ENCODE data around the gene ETFA. TPM values are rescaled to one million over a fixed set of nuclear protein-coding genes. Genes with fewer than 3 reads are reported as not detected.

ETFA gene
- total and polyA plus RNA-seq, 11 donors, result 210 to 536 (median 309) TPM

DNA sequence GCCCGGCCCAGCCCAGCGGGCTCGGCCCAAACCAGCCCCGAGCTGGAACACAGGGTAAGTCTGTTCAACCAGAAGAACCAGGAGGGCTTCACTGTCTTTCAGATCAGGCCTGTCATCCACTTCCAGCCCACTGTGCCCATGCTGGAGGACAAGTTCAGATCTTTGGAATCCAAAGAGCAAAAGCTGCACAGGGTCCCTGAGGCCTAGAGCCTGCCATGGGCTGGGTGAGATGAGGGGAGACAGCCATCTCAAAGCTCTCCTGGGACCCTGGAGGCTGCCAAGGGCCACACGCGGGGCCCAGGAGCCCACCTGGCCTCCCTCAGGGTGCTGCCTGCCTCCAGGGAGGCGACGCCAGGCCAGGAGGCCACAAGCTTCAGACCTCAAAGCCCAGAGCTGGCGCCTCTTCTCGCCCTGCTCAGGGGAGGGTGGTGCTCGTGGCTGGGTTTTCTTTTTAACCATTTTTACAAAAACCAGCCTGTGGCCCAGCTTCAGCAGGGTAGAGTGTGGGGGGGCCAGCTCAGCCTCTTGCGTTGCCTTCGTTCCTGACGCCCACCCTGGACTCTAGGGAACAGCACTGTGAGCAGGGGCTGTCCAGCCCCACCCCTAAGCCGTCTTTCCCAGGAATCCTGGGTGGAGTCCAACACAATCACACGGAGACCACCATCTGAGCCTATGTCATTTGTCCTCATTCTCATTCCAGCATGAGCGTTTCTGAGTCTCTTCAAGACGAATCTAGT is 107.0 kb downstream of the ETFA start:
- no peak for TF ChIP-seq POLR2A (IDR thresholded peaks at IDR 0.05)
- TF ChIP-seq, protein P1, sequence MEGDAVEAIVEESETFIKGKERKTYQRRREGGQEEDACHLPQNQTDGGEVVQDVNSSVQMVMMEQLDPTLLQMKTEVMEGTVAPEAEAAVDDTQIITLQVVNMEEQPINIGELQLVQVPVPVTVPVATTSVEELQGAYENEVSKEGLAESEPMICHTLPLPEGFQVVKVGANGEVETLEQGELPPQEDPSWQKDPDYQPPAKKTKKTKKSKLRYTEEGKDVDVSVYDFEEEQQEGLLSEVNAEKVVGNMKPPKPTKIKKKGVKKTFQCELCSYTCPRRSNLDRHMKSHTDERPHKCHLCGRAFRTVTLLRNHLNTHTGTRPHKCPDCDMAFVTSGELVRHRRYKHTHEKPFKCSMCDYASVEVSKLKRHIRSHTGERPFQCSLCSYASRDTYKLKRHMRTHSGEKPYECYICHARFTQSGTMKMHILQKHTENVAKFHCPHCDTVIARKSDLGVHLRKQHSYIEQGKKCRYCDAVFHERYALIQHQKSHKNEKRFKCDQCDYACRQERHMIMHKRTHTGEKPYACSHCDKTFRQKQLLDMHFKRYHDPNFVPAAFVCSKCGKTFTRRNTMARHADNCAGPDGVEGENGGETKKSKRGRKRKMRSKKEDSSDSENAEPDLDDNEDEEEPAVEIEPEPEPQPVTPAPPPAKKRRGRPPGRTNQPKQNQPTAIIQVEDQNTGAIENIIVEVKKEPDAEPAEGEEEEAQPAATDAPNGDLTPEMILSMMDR (IDR thresholded peaks at IDR 0.05), result no peak
- 84% methylated on average over 9 to 18 of the region's 18 CpGs for WGBS, 4 donors
- peaks cover 0 to 18% (median 10%) of the 10 kb centered on the region in 12 donors for H3K4me1 ChIP-seq
- no peaks in the 10 kb centered on the region for H3K27me3 ChIP-seq
- H3K4me3 ChIP-seq, result no peak overlapping the region
- peaks cover 0 to 8% (median 0%) of the 10 kb centered on the region in 9 donors for H3K36me3 ChIP-seq
- no peak for DNase-seq
- no peak overlapping the region for H3K27ac ChIP-seq
- ATAC-seq, result no peak
- intact Hi-C loops (cut with DNase I), result no loop called here
- no peaks in the 10 kb centered on the region for H3K9me3 ChIP-seq

- ATAC-seq (no peak), DNase-seq (peak in 1 of 5 donors; percentile 21)
- Histone ChIP-seq H3K27me3 (no peaks in the 10 kb centered on the region), H3K4me1 (peaks cover 3 to 26% (median 13%) of the 10 kb centered on the region in 12 donors), H3K9me3 (no peaks in the 10 kb centered on the region), H3K4me3 (no peak overlapping the region), H3K36me3 (peaks cover 0 to 5% (median 0%) of the 10 kb centered on the region in 9 donors), H3K27ac (no peak overlapping the region)
- intact Hi-C loops (cut with DNase I), result no loop called here
- TF ChIP-seq POLR2A (IDR thresholded peaks at IDR 0.05), result no peak
- WGBS, 4 donors, result 85 to 98% (median 94%) methylated on average over 14 to 23 of the region's 23 CpGs
These were observed 107.7 kb downstream of the ETFA start for GRCh38 chr15:76203346-76204108.

DNA sequence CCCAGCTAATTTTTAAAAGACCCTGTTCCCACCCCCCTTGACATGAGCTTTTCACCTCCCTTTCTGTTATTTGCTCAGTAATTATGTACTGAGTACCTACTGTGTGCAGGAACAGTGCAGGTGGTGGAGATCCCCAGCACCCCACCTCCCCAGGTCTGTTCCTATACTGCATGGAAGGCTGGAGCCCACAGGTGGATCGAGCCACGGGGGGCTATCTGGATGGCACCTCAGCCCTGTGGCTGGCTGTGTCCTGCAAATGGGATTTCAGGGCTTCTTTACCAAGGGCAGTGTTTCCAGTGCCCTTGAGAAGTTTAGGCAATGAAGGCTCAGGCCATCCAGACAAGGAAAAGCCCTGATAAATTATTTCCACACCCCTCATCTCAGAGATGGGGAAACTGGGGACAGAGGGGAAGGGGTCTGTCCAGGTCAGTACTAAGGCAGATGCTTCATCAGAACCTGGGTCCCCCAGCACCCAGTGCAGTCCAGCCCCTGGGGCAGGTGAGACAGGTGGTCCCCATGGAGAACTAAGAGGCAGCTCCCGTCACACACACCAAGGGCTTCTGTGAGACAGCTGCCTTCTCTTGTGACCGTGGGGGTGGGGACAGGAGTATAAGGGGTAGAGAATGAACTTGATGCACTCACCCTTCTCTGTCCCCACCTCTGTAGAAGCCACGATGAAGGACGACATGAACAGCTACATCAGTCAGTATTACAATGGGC is 109.6 kb downstream of the ETFA start:
- Histone ChIP-seq H3K4me3 (no peak overlapping the region), H3K9me3 (no peaks in the 10 kb centered on the region), H3K4me1 (peaks cover 3 to 33% (median 19%) of the 10 kb centered on the region in 12 donors), H3K36me3 (peaks cover 0 to 5% (median 0%) of the 10 kb centered on the region in 9 donors), H3K27me3 (no peaks in the 10 kb centered on the region), H3K27ac (no peak overlapping the region)
- TF ChIP-seq POLR2A (IDR thresholded peaks at IDR 0.05), result no peak
- TF ChIP-seq, protein P1 (IDR thresholded peaks at IDR 0.05), result no peak
- peak in 1 of 5 donors; percentile 9 for DNase-seq
- intact Hi-C loops (cut with DNase I), result no loop called here
- no peak for ATAC-seq
- WGBS, 4 donors, result 84 to 92% (median 91%) methylated on average over 6 of the region's 6 CpGs

- Histone ChIP-seq H3K4me3 (no peak overlapping the region), H3K27ac (no peak overlapping the region), H3K27me3 (no peaks in the 10 kb centered on the region), H3K9me3 (no peaks in the 10 kb centered on the region), H3K36me3 (peaks cover 0 to 2% (median 0%) of the 10 kb centered on the region in 9 donors), H3K4me1 (peaks cover 3 to 37% (median 25%) of the 10 kb centered on the region in 12 donors)
- intact Hi-C loops (cut with DNase I), result no loop called here
- WGBS, 4 donors, result 57 to 80% (median 66%) methylated on average over 1 to 5 of the region's 5 CpGs
- ATAC-seq (no peak), DNase-seq (peak in 1 of 5 donors; percentile 23)
- no peak for TF ChIP-seq POLR2A (IDR thresholded peaks at IDR 0.05)
- TF ChIP-seq, protein P1 (IDR thresholded peaks at IDR 0.05), result no peak
These were observed 110.6 kb downstream of the ETFA start for GRCh38 chr15:76200641-76201105.
